ENCODE results near the gene NCAN. TPM values are rescaled to one million over a fixed set of nuclear protein-coding genes. Genes with fewer than 3 reads are reported as not detected.

NCAN gene
- total and polyA plus RNA-seq, 2 of the 4 experiments (the other 2 are of a cell fraction): not detected

DNA sequence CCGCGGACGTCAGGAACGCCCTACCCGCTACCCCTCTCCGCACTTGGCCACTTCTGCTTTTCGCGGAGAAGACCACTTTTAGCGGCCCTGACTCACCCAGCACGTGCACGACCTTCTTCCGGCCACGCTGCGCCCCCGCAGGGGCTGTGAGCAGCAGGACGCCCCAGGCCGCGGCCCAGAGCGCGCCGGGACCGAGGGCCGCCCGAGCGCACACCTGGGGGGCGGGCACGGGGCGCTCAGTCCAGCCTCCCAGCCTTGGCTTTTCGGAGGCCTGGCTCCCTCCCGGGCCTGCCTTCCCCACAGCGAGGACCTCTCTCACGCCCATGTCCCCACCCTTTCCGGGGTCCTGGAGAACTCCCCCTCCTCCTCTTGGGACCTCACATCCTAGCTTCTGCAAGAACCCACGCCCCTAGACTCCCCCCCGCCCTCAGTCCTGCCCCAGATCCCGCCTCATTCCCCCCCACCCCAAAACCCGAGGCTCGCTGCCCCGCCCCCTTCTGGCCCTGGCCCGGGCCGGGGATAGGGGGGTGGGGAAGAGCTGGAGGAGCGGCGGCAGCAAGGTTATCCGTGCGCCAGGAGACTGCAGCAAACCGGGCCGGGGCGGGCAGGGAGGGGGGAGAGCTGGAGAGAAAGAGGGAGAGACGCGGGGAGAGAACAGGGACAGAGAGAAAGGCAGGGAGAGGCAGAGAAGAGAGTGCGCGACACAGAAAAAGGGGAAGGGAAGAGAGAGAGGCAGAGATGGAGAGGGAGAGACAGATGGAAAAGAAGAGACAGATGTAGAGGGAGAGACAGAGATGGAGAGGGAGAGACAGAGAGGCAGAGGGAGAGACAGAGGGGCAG is 49.8 kb downstream of the NCAN start:
- TF ChIP-seq, protein P1, sequence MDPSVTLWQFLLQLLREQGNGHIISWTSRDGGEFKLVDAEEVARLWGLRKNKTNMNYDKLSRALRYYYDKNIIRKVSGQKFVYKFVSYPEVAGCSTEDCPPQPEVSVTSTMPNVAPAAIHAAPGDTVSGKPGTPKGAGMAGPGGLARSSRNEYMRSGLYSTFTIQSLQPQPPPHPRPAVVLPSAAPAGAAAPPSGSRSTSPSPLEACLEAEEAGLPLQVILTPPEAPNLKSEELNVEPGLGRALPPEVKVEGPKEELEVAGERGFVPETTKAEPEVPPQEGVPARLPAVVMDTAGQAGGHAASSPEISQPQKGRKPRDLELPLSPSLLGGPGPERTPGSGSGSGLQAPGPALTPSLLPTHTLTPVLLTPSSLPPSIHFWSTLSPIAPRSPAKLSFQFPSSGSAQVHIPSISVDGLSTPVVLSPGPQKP (IDR thresholded peaks at IDR 0.05; ENCODE audit: borderline replicate concordance, low read depth, low read length): no peak
- TF ChIP-seq BHLHE40 (IDR thresholded peaks at IDR 0.05; ENCODE audit: low read depth, low read length): peak; percentile 80
- Histone ChIP-seq H3K4me2 (ENCODE audit: low read depth, low read length) (peak overlapping the region; percentile 33; the same call in 1 of the 2 replicates), H2AFZ (replicated peaks; ENCODE audit: low read length, poor library complexity) (peak overlapping the region; percentile 79), H2BK5ac (ENCODE audit: low read depth, low read length, poor library complexity, severe bottlenecking) (no peak overlapping the region), H3K9me3 (ENCODE audit: control insufficient read depth, insufficient read depth, low read length) (peaks cover 4% of the 10 kb centered on the region), H4K8ac (ENCODE audit: low read depth in 2 of 2, low read length in 2 of 2) (no peak overlapping the region), H2AK5ac (ENCODE audit: low read depth, low read length) (no peak overlapping the region), H2BK20ac (ENCODE audit: low read depth, low read length) (no peak overlapping the region), H3K79me1 (ENCODE audit: low read depth in 1 of 2, low read length in 2 of 2) (no peaks in the 10 kb centered on the region), H2AK9ac (replicated peaks; ENCODE audit: low read depth, low read length, poor library complexity) (no peak overlapping the region), H3K14ac (replicated peaks; ENCODE audit: low read depth, low read length) (no peak overlapping the region), H3K4me3 (ENCODE audit: insufficient read depth, low read depth, low read length) (peak overlapping the region; percentile 26; the same call in 1 of the 2 replicates), H2BK15ac (ENCODE audit: low read depth, low read length) (no peak overlapping the region), H3K18ac (ENCODE audit: low read depth, low read length) (no peak overlapping the region), H2BK120ac (ENCODE audit: low read depth, low read length) (no peak overlapping the region), H3K23ac (ENCODE audit: low read depth, low read length) (no peak overlapping the region), H4K5ac (ENCODE audit: low read depth, low read length) (no peak overlapping the region), H3K27me3 (ENCODE audit: control insufficient read depth, insufficient read depth, low read length) (peaks cover 42% of the 10 kb centered on the region), H4K20me1 (ENCODE audit: insufficient read depth, low read length) (no peaks in the 10 kb centered on the region), H3K56ac (ENCODE audit: extremely low read depth, insufficient read depth, low read length) (no peak overlapping the region), H4K91ac (ENCODE audit: insufficient read depth, low read depth, low read length) (no peak overlapping the region), H3K4ac (ENCODE audit: low read depth, low read length) (no peak overlapping the region), H3K4me1 (ENCODE audit: control insufficient read depth, insufficient read depth, low read length) (0 out of 2 replicates have a peak, but pooled peaks cover 2% of the 10 kb centered on the region), H3K9me1 (ENCODE audit: insufficient read depth, low read length) (no peaks in the 10 kb centered on the region), H3K9ac (ENCODE audit: low read depth, low read length) (no peak overlapping the region; the same call in 1 of the 2 replicates), H3K27ac (ENCODE audit: insufficient read depth, low read length) (no peak overlapping the region), H3K36me3 (ENCODE audit: control insufficient read depth, insufficient read depth, low read length) (no peaks in the 10 kb centered on the region)
- dilution Hi-C loops (cut with HindIII; ENCODE audit: low sequenced_read_pairs, unreplicated experiment): no loop called here
- POLR2A ChIA-PET (ENCODE audit: unreplicated experiment): no interaction called here
- no TSS peak for BruUV-seq (replicated peaks)
- in situ Hi-C loops (cut with MboI; ENCODE audit: low sequenced_read_pairs): no loop called here
- CTCF ChIA-PET: no interaction called here
- ATAC-seq (ENCODE audit: low read depth) (peak; percentile 38), DNase-seq (no peak)
- 2% methylated on average over 23 of the region's 52 CpGs; no CpG with 5 or more reads in 1 of the 2 experiments for WGBS, 2 experiments (ENCODE audit: extremely low coverage in 2 of 2, insufficient read length in 1 of 2)
- intact Hi-C loops (cut with micrococcal nuclease): no loop called here
